Nephron (organoid): ENCODE results near the gene CXCR2.

ENCODE experiments used
- H3K27ac Mint-ChIP-seq, 3 experiments: 2 replicates each; pipeline ENCODE4 v1.8.0; 2020; ENCODE audit warnings: mixed read lengths in 3 of 3, mild to moderate bottlenecking in 2 of 3, moderate library complexity in 1 of 3
- H3K27me3 Mint-ChIP-seq: 2 replicates; pipeline ENCODE4 v1.8.0; 2021; ENCODE audit warnings: low read depth, mild to moderate bottlenecking, moderate library complexity, mixed read lengths
- H3K36me3 Mint-ChIP-seq: 2 replicates; pipeline ENCODE4 v1.8.0; 2020; ENCODE audit warnings: low read depth, mixed read lengths
- H3K4me1 Mint-ChIP-seq: 2 replicates; pipeline ENCODE4 v1.8.0; 2020; ENCODE audit warnings: mixed read lengths
- H3K4me3 Mint-ChIP-seq, 3 experiments: 2 replicates each; pipeline ENCODE4 v1.8.0; 2020; ENCODE audit warnings: mild to moderate bottlenecking in 3 of 3, mixed read lengths in 3 of 3, moderate library complexity in 2 of 3
- H3K9me3 Mint-ChIP-seq: 2 replicates; pipeline ENCODE4 v1.8.0; 2020; ENCODE audit warnings: mixed read lengths
- TF ChIP-seq, protein P1 (sequence below), 3 experiments: fragments of 200-600 bp; sonication (generic); IDR thresholded peaks; one replicate each; pipeline ENCODE4 v1.5.0; 2021; ENCODE audit warnings: antibody characterized with exemption in 3 of 3; ENCODE audit not compliant: unreplicated experiment in 3 of 3

Gene CXCR2

DNA sequence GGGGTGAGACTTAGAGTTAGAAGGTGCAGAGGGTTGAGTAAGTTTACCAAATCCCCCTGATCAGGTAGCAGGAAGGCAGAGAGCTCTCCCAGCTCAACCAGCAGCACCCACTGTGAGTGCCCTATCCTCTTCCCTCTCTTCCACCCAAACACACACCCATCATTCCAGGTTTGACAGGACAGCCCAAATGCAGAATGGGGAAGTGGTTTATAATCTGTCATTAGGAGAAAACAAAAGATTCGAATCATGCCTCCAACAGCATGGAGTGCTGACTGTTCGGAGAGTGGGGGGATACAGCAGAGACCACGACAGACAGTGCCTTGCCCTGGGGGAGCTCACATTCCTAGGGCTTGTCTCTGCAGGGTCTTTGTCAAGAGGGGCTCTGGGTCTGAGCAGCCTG is 11.7 kb downstream of the CXCR2 start:
- Mint-ChIP-seq H3K27ac (no peak overlapping the region), H3K36me3 (no peaks in the 10 kb centered on the region), H3K27me3 (peaks cover 46% of the 10 kb centered on the region), H3K9me3 (peaks cover 2% of the 10 kb centered on the region), H3K4me1 (no peaks in the 10 kb centered on the region), H3K4me3 (no peak overlapping the region)
- TF ChIP-seq, protein P1, sequence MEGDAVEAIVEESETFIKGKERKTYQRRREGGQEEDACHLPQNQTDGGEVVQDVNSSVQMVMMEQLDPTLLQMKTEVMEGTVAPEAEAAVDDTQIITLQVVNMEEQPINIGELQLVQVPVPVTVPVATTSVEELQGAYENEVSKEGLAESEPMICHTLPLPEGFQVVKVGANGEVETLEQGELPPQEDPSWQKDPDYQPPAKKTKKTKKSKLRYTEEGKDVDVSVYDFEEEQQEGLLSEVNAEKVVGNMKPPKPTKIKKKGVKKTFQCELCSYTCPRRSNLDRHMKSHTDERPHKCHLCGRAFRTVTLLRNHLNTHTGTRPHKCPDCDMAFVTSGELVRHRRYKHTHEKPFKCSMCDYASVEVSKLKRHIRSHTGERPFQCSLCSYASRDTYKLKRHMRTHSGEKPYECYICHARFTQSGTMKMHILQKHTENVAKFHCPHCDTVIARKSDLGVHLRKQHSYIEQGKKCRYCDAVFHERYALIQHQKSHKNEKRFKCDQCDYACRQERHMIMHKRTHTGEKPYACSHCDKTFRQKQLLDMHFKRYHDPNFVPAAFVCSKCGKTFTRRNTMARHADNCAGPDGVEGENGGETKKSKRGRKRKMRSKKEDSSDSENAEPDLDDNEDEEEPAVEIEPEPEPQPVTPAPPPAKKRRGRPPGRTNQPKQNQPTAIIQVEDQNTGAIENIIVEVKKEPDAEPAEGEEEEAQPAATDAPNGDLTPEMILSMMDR (IDR thresholded peaks at IDR 0.05; ENCODE audit: unreplicated experiment in 3 of 3) = no peak

DNA sequence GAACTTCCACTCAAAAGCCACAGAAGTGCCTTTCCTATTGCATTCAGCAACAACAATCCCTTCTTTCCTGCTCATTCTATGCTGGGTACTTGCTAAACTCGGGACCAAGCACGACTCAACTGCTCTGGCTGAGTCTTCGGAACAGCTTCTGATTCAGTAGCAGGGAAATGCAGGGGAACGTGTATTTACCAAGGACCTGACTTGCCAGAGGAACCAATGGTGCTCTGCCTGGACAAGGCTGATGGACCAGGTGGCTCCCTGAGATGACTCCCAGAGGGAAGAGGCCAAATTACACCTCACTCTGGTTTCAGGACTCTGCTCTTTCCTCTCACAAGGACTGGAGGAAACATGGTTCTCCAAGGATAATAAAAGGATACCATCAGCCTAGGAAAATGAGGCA is 12.2 kb downstream of the CXCR2 start:
- H3K27me3 Mint-ChIP-seq = peaks cover 46% of the 10 kb centered on the region
- H3K36me3 Mint-ChIP-seq = no peaks in the 10 kb centered on the region
- no peak overlapping the region for H3K27ac Mint-ChIP-seq
- H3K9me3 Mint-ChIP-seq = peaks cover 4% of the 10 kb centered on the region
- no peak overlapping the region for H3K4me3 Mint-ChIP-seq
- no peaks in the 10 kb centered on the region for H3K4me1 Mint-ChIP-seq
- TF ChIP-seq, protein P1 (IDR thresholded peaks at IDR 0.05; ENCODE audit: unreplicated experiment in 3 of 3) = no peak

DNA sequence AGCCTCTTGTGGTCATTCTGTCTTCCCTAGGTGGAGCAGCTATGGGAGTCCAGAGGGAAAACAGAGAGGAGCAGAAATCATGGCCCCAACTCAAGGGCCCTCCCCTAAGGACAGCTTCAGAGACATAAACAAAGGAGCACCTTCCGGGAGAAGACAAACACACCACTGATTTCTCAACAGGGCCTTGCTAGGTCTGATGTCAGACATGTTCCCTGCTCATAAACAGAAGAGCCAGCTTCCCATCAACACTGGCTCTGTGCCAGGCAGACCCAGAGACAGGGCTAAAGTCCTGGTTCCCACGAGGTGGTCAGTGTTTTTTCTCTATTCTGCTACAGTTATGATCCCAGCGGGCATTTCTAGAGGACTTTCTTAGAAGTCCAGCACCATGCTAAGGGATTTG is 19.3 kb downstream of the CXCR2 start:
- Mint-ChIP-seq H3K36me3 (no peaks in the 10 kb centered on the region), H3K4me3 (no peak overlapping the region), H3K27me3 (peaks cover 27% of the 10 kb centered on the region), H3K9me3 (peaks cover 4% of the 10 kb centered on the region), H3K4me1 (no peaks in the 10 kb centered on the region), H3K27ac (no peak overlapping the region)
- TF ChIP-seq, protein P1 (IDR thresholded peaks at IDR 0.05; ENCODE audit: unreplicated experiment in 3 of 3) = no peak

DNA sequence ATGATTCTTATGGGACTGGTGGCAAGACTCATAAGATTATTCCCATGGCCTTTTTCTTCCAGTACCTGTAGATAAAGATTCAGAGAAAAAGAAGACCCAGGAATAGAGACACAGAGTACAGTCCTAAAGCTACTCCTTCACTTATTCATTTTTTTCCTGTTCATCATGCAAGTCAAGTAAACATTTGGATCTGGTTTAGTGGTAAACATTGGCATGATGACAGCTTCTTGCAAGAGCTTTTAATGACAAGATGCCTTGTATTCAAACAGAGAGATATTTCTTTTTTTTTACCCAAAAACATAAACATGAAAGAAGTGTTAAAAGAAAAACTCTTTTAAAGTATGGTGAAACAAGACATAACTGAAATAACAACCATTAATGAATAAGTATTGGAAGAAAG is 20.2 kb downstream of the CXCR2 start:
- Mint-ChIP-seq H3K36me3 (no peaks in the 10 kb centered on the region), H3K4me3 (no peak overlapping the region), H3K27ac (no peak overlapping the region), H3K4me1 (no peaks in the 10 kb centered on the region), H3K9me3 (peaks cover 4% of the 10 kb centered on the region), H3K27me3 (peaks cover 26% of the 10 kb centered on the region)
- TF ChIP-seq, protein P1 (IDR thresholded peaks at IDR 0.05; ENCODE audit: unreplicated experiment in 3 of 3) = no peak

DNA sequence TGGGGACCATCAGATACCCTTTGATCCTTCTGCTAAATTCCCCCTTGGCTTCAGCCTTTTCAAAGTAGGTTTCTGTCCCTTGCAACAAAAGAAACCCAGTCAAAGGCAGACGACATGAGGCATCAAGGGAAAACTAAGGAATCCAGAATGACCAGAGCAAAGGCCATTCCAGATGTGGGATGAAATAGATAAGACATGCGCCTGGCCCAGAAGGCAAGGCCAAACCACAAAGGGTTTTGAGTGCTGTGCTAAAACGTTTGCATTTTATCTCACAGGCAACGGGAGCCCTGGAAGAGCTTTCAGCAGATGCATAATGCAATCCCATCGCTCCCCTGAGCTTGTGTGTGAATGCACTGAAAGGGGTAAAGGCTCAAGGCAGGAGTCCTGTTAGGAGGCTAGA is 23.3 kb downstream of the CXCR2 start:
- H3K9me3 Mint-ChIP-seq = peaks cover 2% of the 10 kb centered on the region
- H3K27ac Mint-ChIP-seq = no peak overlapping the region
- no peaks in the 10 kb centered on the region for H3K36me3 Mint-ChIP-seq
- H3K4me3 Mint-ChIP-seq = no peak overlapping the region
- H3K27me3 Mint-ChIP-seq = peaks cover 28% of the 10 kb centered on the region
- H3K4me1 Mint-ChIP-seq = no peaks in the 10 kb centered on the region
- TF ChIP-seq, protein P1 (IDR thresholded peaks at IDR 0.05; ENCODE audit: unreplicated experiment in 3 of 3) = no peak

DNA sequence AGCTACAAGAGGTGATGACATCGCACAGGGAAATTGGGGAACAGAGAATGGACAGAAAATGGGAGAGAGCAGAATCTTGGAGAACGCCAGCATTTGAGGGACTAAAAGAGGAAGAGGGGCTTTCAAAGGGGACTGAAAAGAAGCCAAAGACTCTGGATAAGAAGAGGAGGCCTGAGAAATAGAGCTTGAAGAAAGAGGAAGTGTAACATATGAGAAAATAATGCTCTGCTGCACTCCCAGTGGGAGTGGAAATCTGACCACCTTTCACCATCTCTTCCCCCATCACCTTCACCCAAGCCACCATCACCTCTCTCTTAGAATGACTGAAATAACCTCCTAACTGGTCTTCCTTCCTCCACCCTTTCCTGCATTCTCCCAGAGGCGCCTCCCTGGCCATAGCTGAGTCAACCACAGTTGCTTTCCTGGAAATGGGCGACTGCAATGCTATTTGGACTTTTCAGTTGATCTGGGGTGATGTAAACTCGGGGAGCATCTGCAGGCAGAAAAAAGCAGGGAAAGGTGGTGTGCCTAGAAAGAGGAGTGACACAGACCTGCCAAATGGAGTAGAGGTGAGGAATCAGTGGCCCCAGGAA is 24.1 kb downstream of the CXCR2 start:
- Mint-ChIP-seq H3K36me3 (no peaks in the 10 kb centered on the region), H3K4me3 (no peak overlapping the region), H3K9me3 (peaks cover under 1% of the 10 kb centered on the region), H3K27ac (no peak overlapping the region), H3K27me3 (peaks cover 30% of the 10 kb centered on the region), H3K4me1 (no peaks in the 10 kb centered on the region)
- TF ChIP-seq, protein P1 (IDR thresholded peaks at IDR 0.05; ENCODE audit: unreplicated experiment in 3 of 3) = no peak
